GM10266 (cell line): ENCODE measurements around the gene WWOX.

Source experiments
- DNase-seq: peaks from one replicate; pipeline ENCODE4 v3.0.0; 2012; ENCODE audit errors: extremely low spot score
- CTCF ChIP-seq: IDR thresholded peaks from 2 replicates; pipeline ENCODE4 v1.5.1; 2012; ENCODE audit warnings: mild to moderate bottlenecking, low read depth; ENCODE audit not compliant: control insufficient read depth, insufficient read depth; ENCODE audit errors: missing control alignments

The WWOX gene

GRCh38 chr16:79092846-79093245 lies 993.4 kb downstream of the WWOX start:
- no peak for TF ChIP-seq CTCF
- DNase-seq, result no peak

GRCh38 chr16:79093554-79093967 lies 994.1 kb downstream of the WWOX start:
- DNase-seq, result no peak
- TF ChIP-seq CTCF, result no peak

GRCh38 chr16:79096246-79096645 lies 996.8 kb downstream of the WWOX start:
- no peak for DNase-seq
- no peak for TF ChIP-seq CTCF

DNA sequence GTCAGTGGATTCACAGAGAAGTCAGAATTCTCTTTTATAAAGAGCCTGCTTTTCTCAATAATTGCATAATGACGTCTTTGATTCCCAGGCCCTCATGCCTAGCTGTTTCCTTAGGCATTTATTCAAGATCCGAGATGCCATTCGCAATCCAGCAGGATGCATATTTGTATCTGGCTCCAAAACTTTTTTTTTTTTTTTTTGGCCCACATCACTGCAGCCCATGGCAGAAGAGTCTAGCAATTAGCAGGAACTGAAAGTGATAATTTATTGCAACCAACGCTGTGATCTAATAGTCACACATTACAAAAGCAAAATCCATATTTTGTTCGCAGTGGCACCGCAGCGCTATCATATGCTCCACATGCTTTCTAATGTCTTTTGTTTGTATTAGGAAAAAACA lies 997.7 kb downstream of the WWOX start:
- no peak for DNase-seq
- TF ChIP-seq CTCF, result no peak

DNA sequence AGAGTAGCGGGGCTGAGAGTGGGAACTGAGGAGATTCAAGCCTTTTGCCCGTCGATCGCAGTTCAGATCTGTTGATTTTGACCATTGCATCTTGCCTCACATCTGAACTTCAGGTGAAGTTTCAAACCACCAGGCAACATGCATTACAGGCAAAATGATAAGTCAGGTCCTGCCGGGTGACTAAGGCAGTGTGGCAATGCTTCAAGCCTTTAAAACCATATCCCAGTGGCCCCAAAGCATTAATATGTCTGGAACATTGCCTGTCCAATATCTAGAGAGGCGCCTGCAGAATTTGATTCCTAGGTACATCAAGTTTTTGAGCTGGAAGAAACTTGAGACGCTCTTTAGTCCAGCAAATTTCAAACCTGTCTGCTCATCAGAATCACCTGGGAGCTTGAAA lies 998.3 kb downstream of the WWOX start:
- DNase-seq, result no peak
- no peak for TF ChIP-seq CTCF

DNA sequence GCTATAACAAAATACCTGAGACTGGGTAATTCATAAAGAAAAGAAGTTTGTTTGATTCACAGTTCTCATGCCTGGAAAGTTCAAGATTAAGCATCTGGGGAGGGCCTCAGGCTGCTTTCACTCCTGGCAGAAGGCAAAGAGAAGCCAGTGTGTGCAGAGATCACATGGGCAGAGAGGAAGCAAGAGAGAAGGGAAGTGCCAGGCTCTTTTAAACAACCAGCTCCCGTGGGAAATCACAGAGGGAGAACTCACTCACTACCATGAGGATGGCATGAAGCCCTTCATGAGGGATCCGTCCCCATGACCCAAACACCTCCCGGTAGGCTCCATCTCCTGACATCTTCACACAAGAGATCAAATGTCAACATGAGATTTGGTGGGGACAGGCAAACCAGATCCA lies 999.5 kb downstream of the WWOX start:
- no peak for TF ChIP-seq CTCF
- DNase-seq, result no peak

GRCh38 chr16:79099716-79100115 lies 1000.3 kb downstream of the WWOX start:
- DNase-seq, result no peak
- TF ChIP-seq CTCF, result no peak
